ENCODE measurements around the gene PLXDC2.

The PLXDC2 gene

DNA sequence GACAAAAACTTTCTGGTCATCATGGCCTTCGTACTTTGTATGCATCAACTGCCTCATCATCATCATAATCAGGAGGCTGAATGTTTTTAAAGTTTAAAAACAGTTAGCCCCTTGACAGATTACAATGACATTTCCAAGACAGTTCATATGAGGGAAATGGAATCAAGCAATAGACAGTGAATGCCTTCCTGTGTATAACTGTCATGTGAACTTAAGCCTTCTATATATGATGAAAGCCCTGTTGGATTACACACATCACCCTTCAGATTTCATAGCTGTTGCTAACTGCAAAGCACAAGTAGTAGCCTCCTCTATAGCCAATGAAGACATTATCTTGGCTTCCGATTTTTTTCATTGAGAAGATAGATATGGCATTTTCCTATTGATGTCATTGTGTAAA is 154.0 kb downstream of the PLXDC2 start:
- DNase-seq: no peak
- H3K27ac ChIP-seq: no peak overlapping the region
- TF ChIP-seq, protein P1, sequence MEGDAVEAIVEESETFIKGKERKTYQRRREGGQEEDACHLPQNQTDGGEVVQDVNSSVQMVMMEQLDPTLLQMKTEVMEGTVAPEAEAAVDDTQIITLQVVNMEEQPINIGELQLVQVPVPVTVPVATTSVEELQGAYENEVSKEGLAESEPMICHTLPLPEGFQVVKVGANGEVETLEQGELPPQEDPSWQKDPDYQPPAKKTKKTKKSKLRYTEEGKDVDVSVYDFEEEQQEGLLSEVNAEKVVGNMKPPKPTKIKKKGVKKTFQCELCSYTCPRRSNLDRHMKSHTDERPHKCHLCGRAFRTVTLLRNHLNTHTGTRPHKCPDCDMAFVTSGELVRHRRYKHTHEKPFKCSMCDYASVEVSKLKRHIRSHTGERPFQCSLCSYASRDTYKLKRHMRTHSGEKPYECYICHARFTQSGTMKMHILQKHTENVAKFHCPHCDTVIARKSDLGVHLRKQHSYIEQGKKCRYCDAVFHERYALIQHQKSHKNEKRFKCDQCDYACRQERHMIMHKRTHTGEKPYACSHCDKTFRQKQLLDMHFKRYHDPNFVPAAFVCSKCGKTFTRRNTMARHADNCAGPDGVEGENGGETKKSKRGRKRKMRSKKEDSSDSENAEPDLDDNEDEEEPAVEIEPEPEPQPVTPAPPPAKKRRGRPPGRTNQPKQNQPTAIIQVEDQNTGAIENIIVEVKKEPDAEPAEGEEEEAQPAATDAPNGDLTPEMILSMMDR (IDR thresholded peaks at IDR 0.05): no peak

DNA sequence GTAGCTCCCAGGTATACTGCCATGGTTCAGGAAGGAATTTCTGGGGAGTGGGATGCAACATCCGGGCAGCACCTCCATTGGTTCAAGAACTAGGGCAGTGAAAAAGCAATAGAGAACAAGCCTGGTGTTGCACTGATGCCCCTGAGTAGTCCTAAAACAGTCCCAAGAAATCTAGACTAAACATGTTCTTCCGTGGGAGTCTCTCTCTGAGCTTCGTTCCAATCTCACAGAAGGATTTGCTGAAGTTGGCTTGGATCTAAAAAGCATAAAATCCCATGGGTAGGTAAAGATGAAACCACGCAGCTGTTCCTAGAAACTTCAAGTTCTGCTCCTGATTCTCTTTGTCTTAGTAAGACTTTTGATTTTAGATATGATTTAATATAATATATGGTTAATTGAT is 154.5 kb downstream of the PLXDC2 start:
- TF ChIP-seq, protein P1 (IDR thresholded peaks at IDR 0.05): no peak
- H3K27ac ChIP-seq: no peak overlapping the region
- DNase-seq: no peak
- no peak overlapping the region for H3K4me3 ChIP-seq
- peaks cover 0 to 45% (median 12%) of the 10 kb centered on the region in 4 donors for H3K4me1 ChIP-seq
- H3K27me3 ChIP-seq: no peaks in the 10 kb centered on the region
- H3K9me3 ChIP-seq: no peaks in the 10 kb centered on the region
- intact Hi-C loops (cut with DNase I; ENCODE audit: low total_unique reads): no loop called here
- H3K36me3 ChIP-seq: no peaks in the 10 kb centered on the region

More for the DNA sequence above, 154.0 kb downstream of the PLXDC2 start:
- H3K27me3 ChIP-seq: no peaks in the 10 kb centered on the region
- H3K4me1 ChIP-seq: peaks cover 0 to 48% (median 12%) of the 10 kb centered on the region in 4 donors
- H3K9me3 ChIP-seq: no peaks in the 10 kb centered on the region
- H3K36me3 ChIP-seq: no peaks in the 10 kb centered on the region
- intact Hi-C loops (cut with DNase I; ENCODE audit: low total_unique reads): no loop called here
- H3K4me3 ChIP-seq: no peak overlapping the region

DNA sequence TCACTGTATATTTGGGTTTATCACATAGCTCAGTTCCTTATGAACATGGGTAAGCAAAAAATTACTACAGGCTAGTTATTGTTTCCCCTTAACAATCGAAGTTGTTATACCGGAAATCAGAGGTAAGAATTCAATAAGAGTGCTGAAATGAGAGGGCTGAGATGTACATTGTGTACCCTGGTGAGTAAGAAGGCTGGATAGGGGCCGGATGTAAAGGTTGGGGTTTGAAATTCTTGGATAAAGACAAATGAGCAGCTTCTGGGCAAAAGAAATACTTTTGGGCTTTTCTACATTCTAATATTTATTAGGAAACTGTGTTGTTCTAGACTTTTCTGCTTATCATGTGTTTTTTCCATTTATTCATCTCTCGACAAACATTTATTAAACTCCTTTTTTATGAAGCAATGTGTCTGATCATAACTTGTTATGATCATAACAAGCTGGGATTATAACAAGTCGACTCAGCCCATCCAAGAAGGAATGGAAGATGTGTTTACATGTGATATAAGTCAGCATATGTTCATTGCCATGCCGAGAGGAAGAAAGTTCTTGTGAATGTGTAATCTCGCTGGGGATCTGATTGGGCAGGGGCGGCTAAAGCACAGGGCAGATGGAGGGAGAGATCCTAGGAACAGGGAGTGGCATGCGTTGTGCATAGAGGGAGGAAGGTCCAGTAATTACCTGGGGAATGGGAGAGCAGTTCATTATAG is 155.3 kb downstream of the PLXDC2 start:
- no peaks in the 10 kb centered on the region for H3K27me3 ChIP-seq
- H3K4me1 ChIP-seq: peaks cover 0 to 52% (median 12%) of the 10 kb centered on the region in 4 donors
- H3K27ac ChIP-seq: no peak overlapping the region
- no peaks in the 10 kb centered on the region for H3K9me3 ChIP-seq
- DNase-seq: no peak
- H3K4me3 ChIP-seq: no peak overlapping the region
- intact Hi-C loops (cut with DNase I; ENCODE audit: low total_unique reads): no loop called here
- TF ChIP-seq, protein P1 (IDR thresholded peaks at IDR 0.05): no peak
- H3K36me3 ChIP-seq: no peaks in the 10 kb centered on the region

DNA sequence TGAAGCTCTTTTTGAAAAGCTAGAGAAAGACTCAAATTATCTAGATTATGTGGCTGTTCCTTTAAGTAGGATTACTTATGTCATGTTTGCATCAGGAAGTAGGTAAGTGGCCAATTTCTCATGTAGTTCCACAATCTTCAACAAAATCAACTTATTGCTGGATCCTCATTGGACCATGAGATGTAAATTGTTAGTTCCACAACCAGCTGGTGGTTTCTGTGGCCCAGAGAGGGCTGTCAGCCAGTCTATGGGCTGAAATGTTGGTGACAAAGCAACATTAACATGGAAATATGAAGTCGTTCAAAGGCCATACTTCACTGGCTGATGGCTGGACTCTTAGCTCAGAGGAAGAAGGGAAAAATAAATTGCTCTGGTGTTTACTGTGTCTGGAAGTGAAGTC is 157.9 kb downstream of the PLXDC2 start:
- no peaks in the 10 kb centered on the region for H3K36me3 ChIP-seq
- no peak for DNase-seq
- TF ChIP-seq, protein P1 (IDR thresholded peaks at IDR 0.05): no peak
- intact Hi-C loops (cut with DNase I; ENCODE audit: low total_unique reads): no loop called here
- no peak overlapping the region for H3K4me3 ChIP-seq
- H3K27me3 ChIP-seq: no peaks in the 10 kb centered on the region
- peak overlapping the region in 1 of 2 donors; percentile 12 for H3K27ac ChIP-seq
- H3K9me3 ChIP-seq: no peaks in the 10 kb centered on the region
- H3K4me1 ChIP-seq: peaks cover 0 to 55% (median 10%) of the 10 kb centered on the region in 4 donors

DNA sequence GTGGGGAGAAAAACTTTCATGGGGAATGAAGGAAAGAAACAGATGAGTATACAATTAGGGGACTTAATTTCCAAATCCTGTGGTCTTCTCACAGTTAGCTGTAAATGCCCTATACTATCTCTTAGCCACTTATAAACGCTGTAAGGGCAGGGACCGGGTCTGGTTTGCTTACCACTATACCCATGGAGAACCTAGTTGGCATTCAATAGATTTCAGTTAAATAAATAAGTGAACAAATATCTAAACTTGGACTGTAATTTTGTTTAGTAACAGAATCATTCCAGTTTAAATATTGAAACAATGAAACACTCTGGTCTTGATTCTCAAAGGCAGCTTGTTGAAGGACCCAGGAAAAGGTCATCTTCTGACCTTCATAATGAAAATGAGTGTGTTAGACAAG is 158.3 kb downstream of the PLXDC2 start:
- H3K9me3 ChIP-seq: no peaks in the 10 kb centered on the region
- intact Hi-C loops (cut with DNase I; ENCODE audit: low total_unique reads): no loop called here
- H3K27ac ChIP-seq: peak overlapping the region in 1 of 2 donors; percentile 12
- DNase-seq: no peak
- H3K27me3 ChIP-seq: no peaks in the 10 kb centered on the region
- TF ChIP-seq, protein P1 (IDR thresholded peaks at IDR 0.05): no peak
- H3K4me1 ChIP-seq: peaks cover 0 to 59% (median 12%) of the 10 kb centered on the region in 4 donors
- no peaks in the 10 kb centered on the region for H3K36me3 ChIP-seq
- H3K4me3 ChIP-seq: no peak overlapping the region

Data from tibial artery (tissue), 4 donors.